ENCODE measurements around the gene SRXN1.

Gene SRXN1

DNA sequence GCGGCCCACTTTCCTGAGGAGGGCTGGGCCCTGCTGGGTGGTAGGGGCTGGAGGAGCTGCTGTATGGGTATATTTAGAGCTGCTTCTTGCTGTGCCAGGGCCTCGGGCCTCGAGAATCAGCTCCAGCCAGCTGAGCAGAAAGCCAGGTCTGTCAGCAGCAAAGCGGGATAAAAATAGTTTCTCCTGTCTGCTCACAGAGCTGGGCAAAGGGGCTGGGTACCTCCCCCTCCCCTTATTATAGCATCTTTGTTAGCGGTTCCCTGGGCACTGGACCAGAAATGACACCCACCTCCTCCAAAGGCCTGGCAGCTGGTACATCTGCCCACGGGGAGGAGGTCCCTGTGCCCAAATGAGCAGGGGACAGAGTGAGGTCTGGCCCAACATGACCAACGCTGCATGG is 16.6 kb upstream of the SRXN1 start:
- Histone ChIP-seq H4K20me1 (ENCODE audit: insufficient read depth, low read length) (no peaks in the 10 kb centered on the region), H3F3A (ENCODE audit: insufficient read depth, low read length) (no peaks in the 10 kb centered on the region), H3K9ac (ENCODE audit: low read length) (no peak overlapping the region), H3K4me2 (ENCODE audit: low read depth, low read length) (no peak overlapping the region), H3K27me3 (replicated peaks; ENCODE audit: insufficient read depth, low read length) (peaks cover 24% of the 10 kb centered on the region), H3K4me3 (ENCODE audit: low read length) (no peak overlapping the region), H3K36me3 (replicated peaks; ENCODE audit: insufficient read depth, low read length) (no peaks in the 10 kb centered on the region), H3K27ac (ENCODE audit: low read length) (no peak overlapping the region), H3K9me2 (replicated peaks; ENCODE audit: insufficient read depth, low read length) (no peaks in the 10 kb centered on the region), H2AFZ (ENCODE audit: low read length) (no peak overlapping the region), H3K4me1 (ENCODE audit: low read length) (no peaks in the 10 kb centered on the region), H3K79me2 (ENCODE audit: low read length) (no peaks in the 10 kb centered on the region), H3K9me3 (replicated peaks; ENCODE audit: insufficient read depth, low read length) (no peaks in the 10 kb centered on the region)
- TF ChIP-seq, protein P1, sequence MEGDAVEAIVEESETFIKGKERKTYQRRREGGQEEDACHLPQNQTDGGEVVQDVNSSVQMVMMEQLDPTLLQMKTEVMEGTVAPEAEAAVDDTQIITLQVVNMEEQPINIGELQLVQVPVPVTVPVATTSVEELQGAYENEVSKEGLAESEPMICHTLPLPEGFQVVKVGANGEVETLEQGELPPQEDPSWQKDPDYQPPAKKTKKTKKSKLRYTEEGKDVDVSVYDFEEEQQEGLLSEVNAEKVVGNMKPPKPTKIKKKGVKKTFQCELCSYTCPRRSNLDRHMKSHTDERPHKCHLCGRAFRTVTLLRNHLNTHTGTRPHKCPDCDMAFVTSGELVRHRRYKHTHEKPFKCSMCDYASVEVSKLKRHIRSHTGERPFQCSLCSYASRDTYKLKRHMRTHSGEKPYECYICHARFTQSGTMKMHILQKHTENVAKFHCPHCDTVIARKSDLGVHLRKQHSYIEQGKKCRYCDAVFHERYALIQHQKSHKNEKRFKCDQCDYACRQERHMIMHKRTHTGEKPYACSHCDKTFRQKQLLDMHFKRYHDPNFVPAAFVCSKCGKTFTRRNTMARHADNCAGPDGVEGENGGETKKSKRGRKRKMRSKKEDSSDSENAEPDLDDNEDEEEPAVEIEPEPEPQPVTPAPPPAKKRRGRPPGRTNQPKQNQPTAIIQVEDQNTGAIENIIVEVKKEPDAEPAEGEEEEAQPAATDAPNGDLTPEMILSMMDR (IDR thresholded peaks at IDR 0.05; ENCODE audit: low read length) = no peak
- TF ChIP-seq EZH2 (optimal IDR thresholded peaks at IDR 0.05; ENCODE audit: low read depth, low read length) (no peak), EZH2phosphoT487 (IDR thresholded peaks at IDR 0.05; ENCODE audit: low read length) (no peak)
- DNase-seq = no peak

DNA sequence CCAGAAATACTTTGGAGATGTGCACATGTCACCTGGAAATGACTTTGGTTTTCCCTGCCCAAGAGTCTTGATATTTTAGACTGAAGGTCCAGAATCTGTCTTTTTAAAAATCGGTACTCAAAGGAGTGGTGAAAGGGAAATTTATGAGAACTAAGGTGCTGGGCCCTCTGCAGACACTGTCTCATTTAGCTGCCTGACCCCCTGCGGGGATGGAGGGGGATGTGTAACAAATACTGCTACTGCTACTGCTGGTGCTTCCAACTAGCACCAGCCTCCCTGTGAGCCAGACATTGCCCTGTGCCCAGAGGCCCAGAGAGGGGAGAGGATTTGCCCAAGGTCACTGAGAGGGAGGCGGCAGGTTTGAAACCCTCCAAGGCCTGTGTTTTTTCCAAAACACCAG is 15.6 kb upstream of the SRXN1 start:
- no peak for DNase-seq
- no peak overlapping the region for H3K9ac ChIP-seq (ENCODE audit: low read length)
- H3K4me3 ChIP-seq (ENCODE audit: low read length) = no peak overlapping the region
- no peak overlapping the region for H2AFZ ChIP-seq (ENCODE audit: low read length)
- TF ChIP-seq EZH2 (optimal IDR thresholded peaks at IDR 0.05; ENCODE audit: low read depth, low read length) = no peak
- no peaks in the 10 kb centered on the region for H4K20me1 ChIP-seq (ENCODE audit: insufficient read depth, low read length)
- peaks cover 17% of the 10 kb centered on the region for H3K27me3 ChIP-seq (replicated peaks; ENCODE audit: insufficient read depth, low read length)
- no peak overlapping the region for H3K27ac ChIP-seq (ENCODE audit: low read length)
- H3K4me1 ChIP-seq (ENCODE audit: low read length) = no peaks in the 10 kb centered on the region
- H3K4me2 ChIP-seq (ENCODE audit: low read depth, low read length) = no peak overlapping the region
- H3K9me3 ChIP-seq (replicated peaks; ENCODE audit: insufficient read depth, low read length) = no peaks in the 10 kb centered on the region
- no peaks in the 10 kb centered on the region for H3K9me2 ChIP-seq (replicated peaks; ENCODE audit: insufficient read depth, low read length)
- no peaks in the 10 kb centered on the region for H3K79me2 ChIP-seq (ENCODE audit: low read length)
- no peaks in the 10 kb centered on the region for H3K36me3 ChIP-seq (replicated peaks; ENCODE audit: insufficient read depth, low read length)
- no peaks in the 10 kb centered on the region for H3F3A ChIP-seq (ENCODE audit: insufficient read depth, low read length)

DNA sequence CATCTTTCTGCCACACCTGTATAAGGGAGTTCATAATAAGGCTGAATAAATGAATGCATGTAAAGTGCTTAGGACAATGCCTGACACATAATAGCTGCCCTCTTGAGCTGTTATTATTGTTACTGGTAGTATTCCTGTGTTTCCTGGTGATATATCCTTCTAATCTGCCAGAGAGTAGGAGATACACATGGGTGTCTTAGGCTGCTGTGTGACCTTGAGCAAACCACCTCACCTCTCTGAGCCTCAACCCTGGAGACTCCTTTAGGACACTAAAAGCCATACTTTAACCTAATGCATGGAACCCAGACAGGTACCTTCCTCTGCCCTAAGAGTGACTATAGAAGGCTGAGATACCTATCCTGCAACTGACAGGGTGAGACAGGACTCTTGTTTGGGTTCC is 15.1 kb upstream of the SRXN1 start:
- Histone ChIP-seq H3K79me2 (ENCODE audit: low read length) (no peaks in the 10 kb centered on the region), H3F3A (ENCODE audit: insufficient read depth, low read length) (no peaks in the 10 kb centered on the region), H3K4me1 (ENCODE audit: low read length) (no peaks in the 10 kb centered on the region), H3K9ac (ENCODE audit: low read length) (no peak overlapping the region), H3K9me2 (replicated peaks; ENCODE audit: insufficient read depth, low read length) (no peaks in the 10 kb centered on the region), H3K9me3 (replicated peaks; ENCODE audit: insufficient read depth, low read length) (no peaks in the 10 kb centered on the region), H2AFZ (ENCODE audit: low read length) (no peak overlapping the region), H3K27me3 (replicated peaks; ENCODE audit: insufficient read depth, low read length) (peaks cover 11% of the 10 kb centered on the region), H3K4me2 (ENCODE audit: low read depth, low read length) (no peak overlapping the region), H3K27ac (ENCODE audit: low read length) (no peak overlapping the region), H3K4me3 (ENCODE audit: low read length) (no peak overlapping the region), H3K36me3 (replicated peaks; ENCODE audit: insufficient read depth, low read length) (no peaks in the 10 kb centered on the region), H4K20me1 (ENCODE audit: insufficient read depth, low read length) (no peaks in the 10 kb centered on the region)
- no peak for DNase-seq
- TF ChIP-seq EZH2 (optimal IDR thresholded peaks at IDR 0.05; ENCODE audit: low read depth, low read length) (no peak), EZH2phosphoT487 (IDR thresholded peaks at IDR 0.05; ENCODE audit: low read length) (no peak)
- TF ChIP-seq, protein P1 (IDR thresholded peaks at IDR 0.05; ENCODE audit: low read length) = no peak

GRCh38 chr20:667351-668034 is 14.5 kb upstream of the SRXN1 start:
- H2AFZ ChIP-seq (ENCODE audit: low read length) = no peak overlapping the region
- no peaks in the 10 kb centered on the region for H3F3A ChIP-seq (ENCODE audit: insufficient read depth, low read length)
- no peak overlapping the region for H3K4me3 ChIP-seq (ENCODE audit: low read length)
- H3K9ac ChIP-seq (ENCODE audit: low read length) = no peak overlapping the region
- H3K27me3 ChIP-seq (replicated peaks; ENCODE audit: insufficient read depth, low read length) = peaks cover 8% of the 10 kb centered on the region
- no peaks in the 10 kb centered on the region for H3K4me1 ChIP-seq (ENCODE audit: low read length)
- H4K20me1 ChIP-seq (ENCODE audit: insufficient read depth, low read length) = no peaks in the 10 kb centered on the region
- DNase-seq = peak; percentile 45
- no peak overlapping the region for H3K4me2 ChIP-seq (ENCODE audit: low read depth, low read length)
- H3K9me2 ChIP-seq (replicated peaks; ENCODE audit: insufficient read depth, low read length) = no peaks in the 10 kb centered on the region
- H3K36me3 ChIP-seq (replicated peaks; ENCODE audit: insufficient read depth, low read length) = no peaks in the 10 kb centered on the region
- TF ChIP-seq, protein P1 (IDR thresholded peaks at IDR 0.05; ENCODE audit: low read length) = peak; percentile 92
- TF ChIP-seq EZH2 (optimal IDR thresholded peaks at IDR 0.05; ENCODE audit: low read depth, low read length) = no peak
- H3K79me2 ChIP-seq (ENCODE audit: low read length) = no peaks in the 10 kb centered on the region
- no peaks in the 10 kb centered on the region for H3K9me3 ChIP-seq (replicated peaks; ENCODE audit: insufficient read depth, low read length)
- H3K27ac ChIP-seq (ENCODE audit: low read length) = no peak overlapping the region

Data from MM.1S (cell line).